Retina (tissue), 1 donor: ENCODE measurements around the gene TIMM22.
A peak's percentile ranks its signal among the peaks of the same experiment; 100 is the strongest.
"Not testable (repeated sequence)": the region's sequence is repeated elsewhere in the genome, so short reads cannot be mapped to it uniquely, and the experiment has no call there.

Experiments used
- DNase-seq: peaks from one replicate; pipeline ENCODE4 v3.0.0-alpha.2; 2016

TIMM22 gene

DNA sequence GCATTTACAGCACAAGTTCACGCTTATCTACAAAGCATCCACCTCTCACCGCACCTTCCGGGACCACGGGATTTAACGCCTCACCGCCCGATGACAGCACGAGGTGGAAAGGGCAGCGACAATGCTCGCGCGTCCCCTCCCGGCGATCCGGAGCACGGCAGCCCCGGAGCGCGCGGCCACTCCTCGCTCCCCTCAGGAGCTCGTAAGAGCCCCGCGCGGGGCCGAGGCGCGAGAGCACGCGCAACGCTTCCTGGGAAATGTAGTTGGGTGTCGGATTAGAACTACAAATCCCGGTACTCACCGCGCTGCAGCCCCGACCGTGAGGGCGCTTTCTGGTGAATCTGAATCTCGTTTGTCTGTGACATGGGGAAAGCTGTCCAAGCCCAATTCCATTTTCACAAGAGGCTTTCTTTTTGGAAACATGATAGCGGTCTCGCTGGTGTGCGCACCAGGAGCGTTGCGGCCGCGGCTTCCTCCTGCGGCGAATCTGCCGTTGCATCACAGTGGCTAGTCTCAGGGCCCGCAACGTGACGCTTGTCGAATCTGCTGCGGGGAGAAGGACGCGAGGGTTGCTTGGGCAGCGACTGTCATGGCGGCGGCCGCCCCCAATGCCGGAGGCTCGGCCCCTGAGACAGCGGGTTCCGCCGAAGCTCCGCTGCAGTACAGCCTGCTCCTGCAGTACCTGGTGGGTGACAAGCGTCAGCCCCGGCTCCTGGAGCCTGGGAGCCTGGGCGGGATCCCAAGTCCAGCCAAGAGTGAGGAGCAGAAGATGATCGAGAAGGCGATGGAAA, at the start of gene TIMM22:
TSS of gene TIMM22 (plus strand) at position 576 of the 791 bp plus-strand sequence. CDS start at position 590, 14 bp downstream.
- peak; percentile 100 for DNase-seq

DNA sequence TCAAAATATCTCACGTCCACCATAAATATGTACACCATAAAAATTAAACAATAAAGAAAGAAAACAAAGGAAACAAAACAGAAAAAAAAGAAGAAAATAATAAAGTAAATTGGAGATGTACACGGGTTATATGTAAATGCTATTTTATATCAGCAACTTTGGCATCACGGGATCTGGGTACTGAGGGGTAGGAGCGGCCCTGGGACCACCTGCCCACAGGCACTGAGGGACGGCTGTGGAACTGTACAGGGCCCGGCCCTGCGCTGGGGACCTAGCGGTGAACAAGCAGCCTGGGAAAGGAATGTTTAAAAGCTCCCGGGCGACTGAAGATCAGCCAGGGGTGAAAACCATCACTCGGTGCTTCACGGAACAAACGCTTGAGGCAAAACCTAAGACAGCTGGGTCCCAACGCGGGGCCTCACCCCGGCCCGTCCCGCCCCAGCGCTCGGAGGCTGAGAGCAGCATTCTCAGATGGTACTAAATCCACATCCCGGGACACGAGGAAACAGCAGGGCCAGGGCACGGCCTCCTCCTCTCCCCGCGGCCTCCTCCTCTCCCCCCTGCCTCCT, 48.6 kb upstream of the TIMM22 start:
- DNase-seq: peak; percentile 71

DNA sequence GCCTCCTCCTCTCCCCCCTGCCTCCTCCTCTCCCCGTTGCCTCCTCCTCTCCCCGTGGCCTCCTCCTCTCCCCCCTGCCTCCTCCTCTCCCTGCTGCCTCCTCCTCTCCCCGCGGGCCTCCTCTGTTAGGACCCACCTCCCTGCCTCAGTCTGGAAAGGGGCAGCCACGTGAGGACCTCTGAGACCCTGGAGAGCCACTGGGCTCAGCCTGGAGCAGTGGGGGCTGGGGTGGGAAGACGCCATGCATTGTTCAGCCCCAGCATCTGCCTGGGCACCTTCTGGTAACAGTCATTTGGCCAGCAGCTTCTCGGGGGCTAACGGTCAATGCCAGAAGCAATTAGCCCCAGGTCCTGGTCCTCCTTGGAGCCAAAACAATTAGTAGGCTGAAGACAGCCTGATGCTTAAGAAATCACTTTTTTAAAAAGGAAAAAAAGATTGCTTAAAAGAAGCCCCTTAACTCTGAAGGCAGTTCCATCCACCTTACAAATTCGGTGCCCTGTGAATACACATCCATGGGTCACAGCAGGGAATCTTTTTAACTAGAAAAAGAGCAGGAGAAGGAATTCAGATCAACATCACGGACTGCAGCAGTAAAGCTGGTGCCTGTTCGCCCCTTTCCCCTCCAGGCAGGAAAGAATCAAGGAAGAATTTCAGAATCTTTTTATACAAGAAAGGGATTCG, 47.2 kb upstream of the TIMM22 start:
- peak; percentile 90 for DNase-seq

DNA sequence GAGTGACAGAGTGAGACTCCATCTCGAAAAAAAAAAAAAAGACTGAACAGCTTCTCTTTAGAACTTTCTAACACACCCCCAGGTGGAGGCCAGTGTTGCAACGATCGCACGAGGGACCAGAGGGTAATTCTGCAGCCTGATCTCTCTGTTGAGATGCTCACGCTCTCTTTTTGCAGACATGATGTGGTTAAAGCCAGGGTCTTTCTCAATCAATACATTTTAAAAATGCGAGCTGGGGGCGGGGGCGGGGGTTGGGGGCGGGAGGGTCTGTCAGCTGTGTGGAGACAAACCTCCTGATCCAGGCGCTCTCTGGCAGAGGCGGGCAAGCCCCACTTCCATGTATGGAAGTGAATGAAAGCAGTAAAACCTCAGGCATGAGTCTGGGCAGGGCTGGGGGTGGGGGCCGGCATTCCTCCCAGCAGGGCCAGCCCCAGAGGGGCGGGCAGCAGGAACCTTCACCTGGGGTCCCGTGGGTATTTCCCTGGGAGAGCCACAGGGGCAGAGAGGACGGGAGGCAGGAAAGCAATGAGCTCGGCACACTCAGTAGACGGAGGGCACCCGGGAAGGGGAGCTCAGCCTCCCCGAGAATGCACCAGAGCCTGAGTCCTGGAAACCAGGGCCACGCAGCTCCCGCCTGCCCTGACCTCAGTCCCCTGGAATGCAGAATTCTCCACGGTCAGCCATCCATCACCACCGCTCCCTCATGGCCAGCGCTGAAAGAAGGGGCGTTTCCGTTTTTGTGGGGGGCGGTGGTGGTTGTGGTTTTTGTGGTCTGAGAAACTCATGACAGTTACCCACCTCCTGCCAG, 45.4 kb upstream of the TIMM22 start:
- DNase-seq: peak; percentile 70

DNA sequence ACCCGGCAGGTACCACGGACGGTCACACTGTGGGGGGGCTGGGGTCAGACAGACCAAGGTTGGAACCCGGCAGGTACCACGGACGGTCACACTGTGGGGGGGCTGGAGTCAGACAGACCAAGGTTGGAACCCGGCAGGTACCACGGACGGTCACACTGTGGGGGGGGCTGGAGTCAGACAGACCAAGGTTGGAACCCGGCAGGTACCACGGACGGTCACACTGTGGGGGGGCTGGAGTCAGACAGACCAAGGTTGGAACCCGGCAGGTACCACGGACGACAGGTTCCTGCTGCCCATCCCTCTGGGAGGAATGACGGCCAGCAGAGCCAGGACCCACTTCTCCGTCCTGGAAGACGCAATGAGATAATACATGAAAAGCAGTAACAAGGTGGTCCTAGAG, 44.3 kb upstream of the TIMM22 start:
- not testable (repeated sequence) for DNase-seq

DNA sequence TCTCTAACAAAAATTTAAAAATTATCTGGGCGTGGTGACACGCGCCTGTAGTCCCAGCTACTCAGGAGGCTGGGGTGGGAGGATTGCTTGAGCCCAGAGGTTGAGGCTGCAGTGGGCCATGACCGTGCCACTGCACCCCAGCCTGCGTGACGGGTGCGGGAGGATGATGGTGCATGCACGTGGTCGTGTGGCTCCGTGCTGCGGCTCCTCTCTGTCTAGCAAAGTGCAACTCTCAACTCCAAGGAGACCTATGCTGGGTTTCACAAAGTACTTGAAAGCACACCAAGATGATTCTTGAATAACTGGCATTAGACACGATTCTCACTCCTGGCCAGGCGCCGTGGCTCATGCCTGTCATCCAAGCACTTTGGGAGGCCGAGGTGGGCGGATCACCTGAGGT, 43.2 kb upstream of the TIMM22 start:
- no peak for DNase-seq

DNA sequence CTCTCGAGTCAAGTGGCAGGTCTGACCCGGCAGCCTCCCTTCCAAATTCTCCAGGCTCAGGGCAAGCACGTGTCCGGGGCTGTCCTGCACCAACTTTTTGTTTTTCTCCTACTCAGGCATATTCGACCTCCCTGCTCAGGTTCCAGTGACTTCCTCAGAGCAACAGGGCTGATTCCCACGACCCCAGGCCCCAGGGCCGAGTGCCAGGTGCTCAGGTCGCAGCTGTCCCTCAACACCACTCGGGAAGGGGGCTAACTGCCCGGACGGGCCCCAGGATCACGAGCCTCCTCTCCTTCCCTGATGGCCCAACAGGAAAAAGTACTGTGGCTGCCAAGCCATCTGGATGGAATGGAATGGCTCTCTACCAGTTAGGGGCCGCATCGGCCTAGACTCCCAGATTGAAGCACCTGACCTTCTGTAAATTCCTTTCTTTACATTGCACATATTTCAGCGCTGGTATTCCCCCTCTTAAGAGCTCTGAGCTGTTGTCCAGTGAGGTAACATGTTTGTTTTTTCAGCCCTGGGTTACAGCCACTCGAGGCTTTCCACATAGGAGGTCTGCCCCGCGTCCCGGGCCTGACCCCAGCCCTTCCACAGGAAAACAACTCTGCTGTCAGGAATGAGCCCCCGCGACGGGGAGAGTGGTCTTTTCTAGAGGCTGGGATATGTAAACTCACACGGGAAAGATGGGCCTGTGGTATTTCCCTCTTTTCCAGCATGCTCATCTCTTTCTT, 42.3 kb upstream of the TIMM22 start:
- no peak for DNase-seq

DNA sequence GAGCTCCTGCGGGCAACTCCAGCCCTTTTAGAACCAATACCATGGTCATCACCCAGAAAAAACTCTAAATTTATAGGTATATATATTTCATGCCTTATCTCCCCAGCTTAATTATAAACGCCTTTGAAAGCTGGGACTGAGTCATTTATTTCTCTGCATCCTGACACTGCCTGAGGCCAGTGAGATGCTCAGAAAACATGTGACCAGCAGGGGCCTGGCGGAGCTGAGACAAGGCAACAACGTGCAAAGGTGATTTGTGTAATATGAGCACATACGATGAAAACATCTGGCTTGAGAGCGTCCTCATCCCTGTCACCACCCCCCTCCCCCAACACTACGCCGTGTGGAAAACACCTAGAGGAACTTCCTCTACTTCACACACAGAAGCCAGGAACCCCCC, 40.0 kb upstream of the TIMM22 start:
- DNase-seq: no peak

DNA sequence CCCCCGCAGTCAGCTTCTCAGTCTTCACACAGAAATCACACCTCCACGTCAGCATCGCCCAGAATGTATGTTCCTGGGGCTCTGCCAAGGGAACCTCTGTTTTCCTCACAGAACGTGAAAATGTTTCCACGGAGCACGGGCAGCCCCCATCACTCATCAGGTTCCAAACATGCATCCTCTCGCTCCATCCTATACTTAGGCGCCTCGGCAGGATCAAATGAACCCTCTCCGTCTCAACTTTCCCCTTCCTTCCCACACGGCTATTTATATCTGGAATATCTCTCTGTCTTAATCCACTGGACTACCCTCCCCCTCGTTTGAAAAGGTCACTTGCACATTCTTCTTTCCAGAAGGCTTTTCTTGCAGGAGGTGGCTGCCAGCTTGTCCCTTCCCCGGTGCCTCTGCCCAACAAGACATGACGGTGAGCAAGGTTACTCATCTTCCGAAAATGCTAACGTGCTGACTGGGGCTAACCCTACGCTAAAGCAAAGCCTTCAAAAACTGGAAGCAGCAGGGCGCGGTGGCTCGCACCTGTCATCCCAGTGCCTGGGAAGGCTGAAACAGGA, 39.0 kb upstream of the TIMM22 start:
- DNase-seq: no peak

DNA sequence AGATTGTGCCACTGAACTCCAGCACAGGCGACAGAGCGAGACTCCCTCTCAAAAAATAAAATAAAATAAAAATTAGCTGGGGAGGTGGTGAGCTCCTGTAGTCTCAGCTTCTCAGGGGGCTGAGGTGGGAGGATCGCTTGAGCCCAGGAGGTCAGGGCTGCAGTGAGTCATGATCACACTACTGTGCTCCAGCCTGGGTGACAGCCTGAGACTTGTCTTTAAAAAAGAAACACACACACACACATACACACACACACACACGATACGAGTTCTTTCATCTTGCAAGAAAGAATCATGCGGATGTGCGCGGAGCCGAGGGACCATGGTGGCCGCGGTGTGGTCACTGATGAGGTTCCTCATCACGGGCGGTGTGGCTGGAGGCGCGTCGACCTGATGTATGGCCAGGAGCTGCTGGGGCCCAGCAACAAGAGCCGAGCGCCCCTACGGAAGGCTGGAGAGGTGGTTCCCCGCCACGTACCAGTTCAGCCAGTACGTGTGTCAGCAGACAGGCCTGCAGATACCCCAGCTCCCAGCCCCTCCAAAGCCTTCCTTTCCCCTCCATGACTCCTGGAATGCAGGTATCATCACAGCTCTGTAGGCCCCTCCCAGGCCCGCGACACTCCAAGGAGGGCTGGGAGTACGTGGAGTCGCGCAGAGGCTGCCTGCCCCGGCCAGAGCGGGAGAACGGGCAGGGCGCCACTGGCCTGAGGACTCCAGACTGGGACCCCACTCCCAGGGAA, 38.0 kb upstream of the TIMM22 start:
- no peak for DNase-seq

DNA sequence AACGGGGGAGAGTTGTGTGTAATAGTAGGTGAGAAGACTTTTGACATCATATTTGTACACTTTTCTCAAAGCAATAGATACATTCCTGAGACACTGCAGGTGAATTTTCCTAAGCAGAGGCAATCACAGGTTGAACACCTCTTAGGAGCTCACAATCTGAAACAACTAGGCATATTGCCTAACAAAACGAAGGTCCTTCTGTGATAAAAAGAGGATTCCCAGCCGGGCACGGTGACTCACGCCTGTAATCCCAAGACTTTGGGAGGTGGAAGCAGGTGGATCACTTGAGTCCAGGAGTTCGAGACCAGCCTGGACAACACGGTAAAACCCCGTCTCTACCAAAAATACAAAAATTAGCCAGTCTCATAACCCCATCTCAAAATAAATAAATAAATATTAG, 34.8 kb upstream of the TIMM22 start:
- no peak for DNase-seq

DNA sequence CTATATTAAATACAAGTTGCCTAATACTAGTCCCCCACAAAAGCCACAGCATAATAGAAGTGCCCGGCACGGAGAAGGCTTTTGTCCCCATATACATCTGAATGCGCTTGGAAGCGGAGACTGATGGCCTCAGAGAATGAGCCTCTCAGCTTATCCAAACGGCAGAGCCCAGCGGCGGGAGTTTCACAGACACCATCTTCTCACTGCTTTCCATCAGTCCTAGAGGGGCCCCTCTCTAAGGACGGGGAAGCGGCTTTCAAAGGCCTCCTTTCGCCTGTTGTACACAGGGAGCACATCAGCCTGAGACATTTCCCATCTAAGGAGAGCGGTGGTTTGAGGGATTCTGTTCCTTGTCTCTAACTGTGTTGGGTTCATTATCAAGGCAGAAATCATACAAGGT, 34.3 kb upstream of the TIMM22 start:
- peak; percentile 71 for DNase-seq

DNA sequence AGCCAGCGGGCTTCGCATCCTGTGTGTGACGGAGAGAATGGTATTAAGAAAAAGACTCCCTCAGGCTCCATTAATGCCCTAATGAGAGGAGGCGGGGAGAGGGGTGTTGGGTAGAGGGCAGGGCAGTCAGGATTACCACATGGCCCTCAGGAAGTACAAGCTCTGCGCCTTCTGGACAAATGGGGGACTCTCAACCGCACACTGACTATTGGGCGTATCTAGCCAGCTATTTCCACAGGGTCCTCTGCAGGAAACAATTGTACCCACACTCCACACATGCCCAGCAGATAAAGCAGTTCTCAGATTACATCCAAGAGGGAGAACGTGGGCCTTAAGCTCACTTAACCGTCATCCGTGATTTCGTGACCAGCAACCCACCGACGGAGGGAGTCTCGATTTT, 32.1 kb upstream of the TIMM22 start:
- DNase-seq: peak; percentile 67

DNA sequence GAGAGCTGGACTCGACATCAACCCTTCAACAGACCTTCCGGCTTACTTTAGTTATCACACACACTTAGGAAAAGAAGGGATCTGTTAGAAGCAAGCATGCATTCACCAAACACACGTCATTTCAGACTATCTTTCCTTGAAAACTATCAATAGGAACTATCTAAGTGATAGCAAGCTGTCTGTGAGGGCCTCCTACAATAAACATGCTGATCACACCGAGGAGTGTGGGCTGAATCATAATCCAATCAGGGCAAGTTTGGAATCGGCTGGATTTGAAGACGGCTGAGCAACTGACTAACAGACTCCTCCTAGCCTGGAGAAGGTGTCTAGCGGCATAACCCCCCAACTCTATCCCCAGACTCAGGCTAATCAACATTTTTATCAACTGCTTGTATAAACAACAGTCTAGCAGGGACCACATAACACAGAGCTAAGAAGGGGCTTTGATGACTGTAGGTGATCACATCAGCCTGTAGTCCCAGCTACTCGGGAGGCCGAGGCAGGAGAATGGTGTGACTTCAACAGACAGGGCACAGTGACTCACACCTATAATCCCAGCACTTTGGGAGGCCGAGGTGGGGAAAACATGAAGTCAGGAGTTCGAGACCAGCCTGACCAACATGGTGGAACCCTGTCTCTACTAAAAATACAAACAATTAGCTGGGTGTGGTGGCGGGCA, 31.5 kb upstream of the TIMM22 start:
- DNase-seq: no peak

DNA sequence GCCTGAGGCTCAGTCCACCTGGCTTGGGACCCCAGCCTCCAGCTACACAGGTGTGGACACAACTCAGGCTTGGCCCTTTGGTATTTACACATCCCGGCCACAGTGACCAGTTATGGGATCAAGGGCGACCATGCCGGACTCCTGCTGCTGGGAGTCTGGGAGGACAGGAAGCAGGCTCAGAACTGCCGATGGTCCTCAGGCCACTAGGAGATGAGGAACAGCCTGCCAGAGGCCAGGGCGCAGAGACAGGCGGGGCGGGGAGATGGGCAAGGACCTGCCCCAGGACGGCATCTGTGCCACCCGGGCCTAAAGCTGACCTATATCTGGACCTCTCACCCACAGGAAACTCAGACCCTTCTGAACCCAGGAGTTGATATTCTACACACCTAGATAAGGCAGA, 29.8 kb upstream of the TIMM22 start:
- DNase-seq: no peak

DNA sequence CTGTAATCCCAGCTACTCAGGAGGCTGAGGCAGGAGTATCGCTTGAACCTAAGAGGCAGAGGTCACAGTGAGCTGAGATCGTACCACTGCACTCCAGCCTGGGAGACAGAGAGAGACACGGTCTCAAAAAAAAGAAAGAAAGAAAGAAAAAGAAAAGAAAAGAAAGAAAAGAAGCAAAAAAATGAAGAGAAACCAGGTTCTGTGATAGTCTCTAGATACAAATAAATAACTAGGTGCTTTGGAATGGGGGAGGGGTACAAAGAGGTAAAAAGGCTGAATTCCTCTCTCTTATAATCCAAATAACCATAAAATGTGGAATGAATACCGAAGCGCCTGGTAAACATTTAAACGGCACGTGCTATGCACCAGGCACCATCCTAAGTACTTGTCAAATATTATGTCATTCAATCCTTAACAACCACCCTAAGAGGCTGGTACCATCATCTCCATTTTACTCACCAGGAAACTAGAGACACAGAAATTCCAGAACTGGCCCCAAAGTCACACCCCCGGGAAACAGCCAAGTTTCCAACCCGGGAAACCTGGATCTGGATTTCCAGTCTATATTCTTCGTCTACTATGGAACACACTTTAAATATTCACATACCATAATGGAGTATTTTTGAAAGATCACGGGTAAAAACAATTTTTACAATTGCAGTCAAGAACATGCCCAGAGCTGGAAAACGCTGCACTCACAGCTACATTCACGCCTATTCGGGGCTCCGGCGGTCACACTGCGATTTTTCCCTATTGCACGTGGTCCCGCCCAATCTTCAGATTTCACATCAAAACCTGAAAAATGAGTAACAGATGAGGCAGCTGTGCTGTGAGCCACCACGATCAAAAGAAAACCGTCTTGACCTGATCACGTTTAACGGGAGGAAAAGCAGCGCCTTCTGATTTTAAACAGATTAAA, 27.9 kb upstream of the TIMM22 start:
- DNase-seq: no peak

DNA sequence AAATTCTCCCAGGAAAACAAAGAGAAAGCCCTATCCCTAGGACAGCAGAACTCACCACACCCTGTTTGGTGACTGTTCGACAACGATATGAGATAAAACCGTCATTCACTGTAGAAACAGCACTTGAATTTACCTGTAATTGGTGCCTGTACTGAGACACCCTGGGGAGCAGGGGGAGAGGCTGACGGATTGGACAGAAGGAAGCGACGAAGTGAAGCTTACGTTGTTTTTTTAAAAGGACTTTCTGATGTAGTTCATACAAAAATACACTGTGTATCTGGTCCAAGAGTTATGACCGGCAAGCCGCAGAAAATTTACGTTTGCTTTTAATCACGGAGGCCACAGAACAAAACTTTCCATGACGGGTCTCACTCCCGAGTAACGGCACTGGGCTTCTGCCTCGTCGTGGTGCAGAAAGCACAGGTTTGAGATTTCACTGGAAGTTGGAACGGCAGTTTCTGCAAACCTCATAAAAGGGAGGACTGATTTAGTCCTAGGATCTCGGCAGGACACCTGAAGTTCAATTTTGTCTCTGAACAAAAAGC, 27.0 kb upstream of the TIMM22 start:
- DNase-seq: no peak

DNA sequence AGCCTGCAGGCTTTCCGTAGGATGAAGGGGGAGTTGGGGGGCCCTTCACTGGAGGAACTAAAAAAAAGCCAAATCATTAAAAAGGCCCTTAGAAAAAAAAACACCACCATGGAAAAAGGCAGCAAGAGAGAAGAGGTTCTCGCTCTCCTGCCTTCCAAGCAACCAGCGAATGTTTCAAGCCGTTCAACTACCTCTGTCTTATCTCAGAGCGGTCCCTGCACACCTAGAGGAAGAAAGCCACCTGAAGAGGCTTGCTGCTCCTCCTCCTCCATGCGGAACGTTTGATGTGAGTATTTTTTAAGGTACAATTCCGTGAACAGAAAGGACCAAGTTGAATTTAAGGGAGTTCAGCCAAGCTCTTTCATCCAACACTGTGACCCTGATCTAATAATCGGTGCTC, 26.6 kb upstream of the TIMM22 start:
- no peak for DNase-seq

DNA sequence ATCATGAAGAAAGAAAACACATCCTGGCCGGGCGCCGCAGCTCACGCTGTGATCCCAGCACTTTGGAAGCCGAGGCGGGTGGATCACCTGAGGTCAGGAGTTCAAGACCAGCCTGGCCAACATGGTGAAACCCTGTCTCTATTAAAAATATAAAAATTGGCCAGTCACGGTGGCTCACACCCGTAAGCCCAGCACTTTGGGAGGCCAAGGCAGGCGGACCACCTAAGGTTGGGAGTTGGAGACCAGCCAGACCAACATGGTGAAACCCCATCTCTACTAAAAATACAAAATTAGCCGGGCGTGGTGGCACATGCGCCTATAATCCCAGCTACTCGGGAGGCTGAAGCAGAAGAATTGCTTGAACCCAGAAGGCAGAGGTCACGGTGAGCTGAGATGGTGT, 25.1 kb upstream of the TIMM22 start:
- not testable (repeated sequence) for DNase-seq
